Lower leg skin (tissue), 3 donors: ENCODE data around the gene PARD6G.

Source experiments
- POLR2A ChIP-seq, 2 donors: fragments of 450-650 bp; IDR thresholded peaks; one replicate each; pipeline ENCODE4 v1.6.1; 2016 to 2017; ENCODE audit warnings: antibody characterized with exemption in 2 of 2, mild to moderate bottlenecking in 1 of 2, moderate library complexity in 1 of 2
- TF ChIP-seq, protein P1 (sequence below), 3 donors: fragments of 450-650 bp; IDR thresholded peaks; one replicate each; pipeline ENCODE4 v1.5.1; 2016; ENCODE audit warnings: antibody characterized with exemption in 3 of 3, mild to moderate bottlenecking in 3 of 3, moderate library complexity in 2 of 3

DNA sequence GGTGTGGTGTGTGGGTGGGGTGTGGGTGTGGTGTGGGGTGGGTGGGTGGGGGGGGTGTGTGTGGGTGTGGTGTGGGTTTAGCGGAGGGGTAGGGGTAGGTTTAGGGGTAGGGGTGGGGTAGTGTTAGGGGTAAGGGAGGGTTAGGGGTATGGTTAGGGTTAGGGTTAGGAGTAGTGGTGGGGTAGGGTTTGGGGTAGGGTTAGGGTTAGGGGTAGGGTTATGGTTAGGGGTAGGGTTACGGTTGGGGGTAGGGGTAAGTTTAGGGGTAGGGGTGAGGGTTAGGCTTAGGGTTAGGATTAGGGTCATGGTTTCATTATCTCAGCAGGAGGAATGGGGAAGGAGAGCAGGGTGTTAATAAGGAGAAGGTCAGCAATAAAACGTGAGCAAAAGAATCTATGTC, 11.3 kb upstream of the PARD6G start:
- no peak for TF ChIP-seq POLR2A (IDR thresholded peaks at IDR 0.05)
- TF ChIP-seq, protein P1, sequence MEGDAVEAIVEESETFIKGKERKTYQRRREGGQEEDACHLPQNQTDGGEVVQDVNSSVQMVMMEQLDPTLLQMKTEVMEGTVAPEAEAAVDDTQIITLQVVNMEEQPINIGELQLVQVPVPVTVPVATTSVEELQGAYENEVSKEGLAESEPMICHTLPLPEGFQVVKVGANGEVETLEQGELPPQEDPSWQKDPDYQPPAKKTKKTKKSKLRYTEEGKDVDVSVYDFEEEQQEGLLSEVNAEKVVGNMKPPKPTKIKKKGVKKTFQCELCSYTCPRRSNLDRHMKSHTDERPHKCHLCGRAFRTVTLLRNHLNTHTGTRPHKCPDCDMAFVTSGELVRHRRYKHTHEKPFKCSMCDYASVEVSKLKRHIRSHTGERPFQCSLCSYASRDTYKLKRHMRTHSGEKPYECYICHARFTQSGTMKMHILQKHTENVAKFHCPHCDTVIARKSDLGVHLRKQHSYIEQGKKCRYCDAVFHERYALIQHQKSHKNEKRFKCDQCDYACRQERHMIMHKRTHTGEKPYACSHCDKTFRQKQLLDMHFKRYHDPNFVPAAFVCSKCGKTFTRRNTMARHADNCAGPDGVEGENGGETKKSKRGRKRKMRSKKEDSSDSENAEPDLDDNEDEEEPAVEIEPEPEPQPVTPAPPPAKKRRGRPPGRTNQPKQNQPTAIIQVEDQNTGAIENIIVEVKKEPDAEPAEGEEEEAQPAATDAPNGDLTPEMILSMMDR (IDR thresholded peaks at IDR 0.05) = no peak
